Measurements from ENCODE around the gene MYLK. TPM values are rescaled to one million over a fixed set of nuclear protein-coding genes. Genes with fewer than 3 reads are reported as not detected.

The MYLK gene
- total and polyA plus RNA-seq, 10 of the 15 experiments (the other 5 are each of a cell fraction or from before 2014, with no cell fraction given), result 0.04 to 1.6 (median 0.42) TPM; not detected in 1

DNA sequence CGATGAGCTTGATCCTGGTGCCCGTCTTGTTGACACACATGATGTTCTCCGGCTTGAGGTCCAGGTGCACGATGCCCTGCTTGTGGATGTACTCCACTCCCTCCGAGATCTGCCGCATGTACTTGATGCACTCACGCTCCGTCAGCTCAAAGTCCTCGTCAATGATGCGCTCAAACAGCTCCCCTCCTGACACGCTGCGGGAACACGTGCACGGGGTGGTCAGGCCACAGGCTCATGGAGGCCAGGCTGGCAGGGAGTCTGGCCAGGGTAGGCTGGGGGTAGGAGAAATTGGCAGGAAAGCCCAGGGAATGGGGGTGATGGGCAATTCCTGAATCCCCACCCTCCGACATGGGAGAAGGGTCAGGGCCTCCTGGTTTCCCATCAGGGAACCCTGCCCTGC lies 243.8 kb downstream of the MYLK start (continued):
- TF ChIP-seq, protein P1, sequence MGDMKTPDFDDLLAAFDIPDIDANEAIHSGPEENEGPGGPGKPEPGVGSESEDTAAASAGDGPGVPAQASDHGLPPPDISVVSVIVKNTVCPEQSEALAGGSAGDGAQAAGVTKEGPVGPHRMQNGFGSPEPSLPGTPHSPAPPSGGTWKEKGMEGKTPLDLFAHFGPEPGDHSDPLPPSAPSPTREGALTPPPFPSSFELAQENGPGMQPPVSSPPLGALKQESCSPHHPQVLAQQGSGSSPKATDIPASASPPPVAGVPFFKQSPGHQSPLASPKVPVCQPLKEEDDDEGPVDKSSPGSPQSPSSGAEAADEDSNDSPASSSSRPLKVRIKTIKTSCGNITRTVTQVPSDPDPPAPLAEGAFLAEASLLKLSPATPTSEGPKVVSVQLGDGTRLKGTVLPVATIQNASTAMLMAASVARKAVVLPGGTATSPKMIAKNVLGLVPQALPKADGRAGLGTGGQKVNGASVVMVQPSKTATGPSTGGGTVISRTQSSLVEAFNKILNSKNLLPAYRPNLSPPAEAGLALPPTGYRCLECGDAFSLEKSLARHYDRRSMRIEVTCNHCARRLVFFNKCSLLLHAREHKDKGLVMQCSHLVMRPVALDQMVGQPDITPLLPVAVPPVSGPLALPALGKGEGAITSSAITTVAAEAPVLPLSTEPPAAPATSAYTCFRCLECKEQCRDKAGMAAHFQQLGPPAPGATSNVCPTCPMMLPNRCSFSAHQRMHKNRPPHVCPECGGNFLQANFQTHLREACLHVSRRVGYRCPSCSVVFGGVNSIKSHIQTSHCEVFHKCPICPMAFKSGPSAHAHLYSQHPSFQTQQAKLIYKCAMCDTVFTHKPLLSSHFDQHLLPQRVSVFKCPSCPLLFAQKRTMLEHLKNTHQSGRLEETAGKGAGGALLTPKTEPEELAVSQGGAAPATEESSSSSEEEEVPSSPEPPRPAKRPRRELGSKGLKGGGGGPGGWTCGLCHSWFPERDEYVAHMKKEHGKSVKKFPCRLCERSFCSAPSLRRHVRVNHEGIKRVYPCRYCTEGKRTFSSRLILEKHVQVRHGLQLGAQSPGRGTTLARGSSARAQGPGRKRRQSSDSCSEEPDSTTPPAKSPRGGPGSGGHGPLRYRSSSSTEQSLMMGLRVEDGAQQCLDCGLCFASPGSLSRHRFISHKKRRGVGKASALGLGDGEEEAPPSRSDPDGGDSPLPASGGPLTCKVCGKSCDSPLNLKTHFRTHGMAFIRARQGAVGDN (IDR thresholded peaks at IDR 0.05), result no peak
- no peak for TF ChIP-seq EGR1 (IDR thresholded peaks at IDR 0.05; ENCODE audit: borderline replicate concordance in 1 of 2, low read depth in 2 of 2, low read length in 2 of 2)
- TF ChIP-seq POLR2AphosphoS5 (IDR thresholded peaks at IDR 0.05; ENCODE audit: low read length), result no peak
- no peak for TF ChIP-seq JUND (IDR thresholded peaks at IDR 0.05; ENCODE audit: low read depth, low read length)

DNA sequence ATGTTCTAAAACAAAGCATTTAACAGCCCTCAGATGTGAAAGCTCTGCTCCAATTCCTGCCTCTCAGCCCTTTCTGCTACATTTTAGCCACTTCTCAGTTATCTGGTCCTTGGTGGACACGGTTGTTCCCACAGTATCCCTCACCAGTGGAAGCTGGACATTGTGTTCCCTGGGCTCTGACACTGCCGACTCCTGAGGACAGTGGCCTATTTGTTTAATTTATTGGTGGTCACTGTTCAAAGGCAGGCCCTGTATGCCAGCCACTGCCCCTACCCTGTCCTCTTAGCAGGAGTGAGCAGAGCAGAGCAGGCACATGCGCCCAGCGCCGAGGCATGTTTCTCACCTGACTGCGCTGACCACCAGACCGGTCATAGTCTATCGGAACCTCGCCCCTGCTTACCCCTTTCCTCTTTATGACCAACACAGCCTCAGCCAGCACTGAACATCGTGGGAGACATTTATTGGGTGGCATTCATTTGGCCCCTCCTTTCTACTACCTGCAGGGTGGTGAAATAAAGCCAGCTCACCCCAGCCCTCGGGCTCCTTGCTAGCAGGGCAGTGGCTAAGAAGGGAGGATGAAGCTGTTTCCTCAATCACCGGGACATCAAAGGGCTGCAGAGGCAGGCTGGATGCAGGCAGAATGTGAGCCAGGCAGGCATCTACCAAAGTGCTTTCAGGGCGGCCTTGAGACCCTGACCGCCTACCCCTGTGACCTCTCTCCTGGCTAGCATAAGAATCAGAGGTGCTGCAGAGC lies 245.0 kb downstream of the MYLK start:
- H3K4me2 ChIP-seq (ENCODE audit: control insufficient read depth, insufficient read depth), result no peak overlapping the region
- no peaks in the 10 kb centered on the region for H3K4me1 ChIP-seq (ENCODE audit: control insufficient read depth, insufficient read depth, low read length)
- ATAC-seq, result no peak
- ChIA-PET POLR2A (no interaction called here), SMC1A (ENCODE audit: uncharacterized antibody, unreplicated experiment) (no interaction called here), CTCF (interaction anchor here (1.8 kb wide), 1 partner anchor 85 kb away, joined by 5 read pairs; no protein-coding TSS in a partner anchor), RAD21 (ENCODE audit: unreplicated experiment) (no interaction called here)
- FAIRE-seq, result no peak
- no TSS peak for BruUV-seq (replicated peaks)
- DNase-seq (ENCODE audit: low read depth, low spot score), result no peak
- in situ Hi-C loops (cut with MboI), result no loop called here
- intact Hi-C loops (cut with micrococcal nuclease; ENCODE audit: unreplicated experiment), result no loop called here
- no peaks in the 10 kb centered on the region for H3K79me2 ChIP-seq (ENCODE audit: control insufficient read depth, insufficient read depth, low read length)
- H3K27ac ChIP-seq (ENCODE audit: control insufficient read depth, insufficient read depth), result no peak overlapping the region
- H3K27me3 ChIP-seq (replicated peaks in 1 of 2; ENCODE audit: control insufficient read depth in 2 of 2, insufficient read depth in 2 of 2, low read length in 1 of 2), result peaks cover 0 to 1% of the 10 kb centered on the region in 2 experiments; a peak in 1 of 4 replicates
- no peak overlapping the region for H3K9ac ChIP-seq (ENCODE audit: control insufficient read depth, insufficient read depth, low read length)
- no peaks in the 10 kb centered on the region for H3K9me3 ChIP-seq (replicated peaks; ENCODE audit: control insufficient read depth, insufficient read depth, low read length)
- no peak overlapping the region for H3K4me3 ChIP-seq
- WGBS (ENCODE audit: insufficient coverage, insufficient replicate concordance, low lambda C conversion rate, missing lambda C conversion rate), result 53% methylated on average over 14 of the region's 14 CpGs
- H3K36me3 ChIP-seq (ENCODE audit: control insufficient read depth in 2 of 2, insufficient read depth in 2 of 2, low read length in 1 of 2), result no peaks in the 10 kb centered on the region
- H4K20me1 ChIP-seq (ENCODE audit: control insufficient read depth, insufficient read depth), result no peaks in the 10 kb centered on the region; the same call in 1 of the 2 replicates
- no peak overlapping the region for H2AFZ ChIP-seq (ENCODE audit: control insufficient read depth, low read depth, low read length)
- TF ChIP-seq, protein P2, sequence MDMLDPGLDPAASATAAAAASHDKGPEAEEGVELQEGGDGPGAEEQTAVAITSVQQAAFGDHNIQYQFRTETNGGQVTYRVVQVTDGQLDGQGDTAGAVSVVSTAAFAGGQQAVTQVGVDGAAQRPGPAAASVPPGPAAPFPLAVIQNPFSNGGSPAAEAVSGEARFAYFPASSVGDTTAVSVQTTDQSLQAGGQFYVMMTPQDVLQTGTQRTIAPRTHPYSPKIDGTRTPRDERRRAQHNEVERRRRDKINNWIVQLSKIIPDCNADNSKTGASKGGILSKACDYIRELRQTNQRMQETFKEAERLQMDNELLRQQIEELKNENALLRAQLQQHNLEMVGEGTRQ (IDR thresholded peaks at IDR 0.05; ENCODE audit: borderline replicate concordance, low read depth, low read length), result no peak
- TF ChIP-seq POLR2AphosphoS5 (IDR thresholded peaks at IDR 0.05; ENCODE audit: low read length) (no peak), SP1 (IDR thresholded peaks at IDR 0.05; ENCODE audit: low read depth, low read length) (no peak), EGR1 (IDR thresholded peaks at IDR 0.05; ENCODE audit: borderline replicate concordance in 1 of 2, low read depth in 2 of 2, low read length in 2 of 2) (no peak), IKZF1 (conservative IDR thresholded peaks at IDR 0.05) (no peak), PAX5 (IDR thresholded peaks at IDR 0.05; ENCODE audit: borderline replicate concordance, low read depth, low read length) (no peak), POU2F2 (IDR thresholded peaks at IDR 0.05; ENCODE audit: borderline replicate concordance, low read depth, low read length) (no peak)
- TF ChIP-seq, protein P3, sequence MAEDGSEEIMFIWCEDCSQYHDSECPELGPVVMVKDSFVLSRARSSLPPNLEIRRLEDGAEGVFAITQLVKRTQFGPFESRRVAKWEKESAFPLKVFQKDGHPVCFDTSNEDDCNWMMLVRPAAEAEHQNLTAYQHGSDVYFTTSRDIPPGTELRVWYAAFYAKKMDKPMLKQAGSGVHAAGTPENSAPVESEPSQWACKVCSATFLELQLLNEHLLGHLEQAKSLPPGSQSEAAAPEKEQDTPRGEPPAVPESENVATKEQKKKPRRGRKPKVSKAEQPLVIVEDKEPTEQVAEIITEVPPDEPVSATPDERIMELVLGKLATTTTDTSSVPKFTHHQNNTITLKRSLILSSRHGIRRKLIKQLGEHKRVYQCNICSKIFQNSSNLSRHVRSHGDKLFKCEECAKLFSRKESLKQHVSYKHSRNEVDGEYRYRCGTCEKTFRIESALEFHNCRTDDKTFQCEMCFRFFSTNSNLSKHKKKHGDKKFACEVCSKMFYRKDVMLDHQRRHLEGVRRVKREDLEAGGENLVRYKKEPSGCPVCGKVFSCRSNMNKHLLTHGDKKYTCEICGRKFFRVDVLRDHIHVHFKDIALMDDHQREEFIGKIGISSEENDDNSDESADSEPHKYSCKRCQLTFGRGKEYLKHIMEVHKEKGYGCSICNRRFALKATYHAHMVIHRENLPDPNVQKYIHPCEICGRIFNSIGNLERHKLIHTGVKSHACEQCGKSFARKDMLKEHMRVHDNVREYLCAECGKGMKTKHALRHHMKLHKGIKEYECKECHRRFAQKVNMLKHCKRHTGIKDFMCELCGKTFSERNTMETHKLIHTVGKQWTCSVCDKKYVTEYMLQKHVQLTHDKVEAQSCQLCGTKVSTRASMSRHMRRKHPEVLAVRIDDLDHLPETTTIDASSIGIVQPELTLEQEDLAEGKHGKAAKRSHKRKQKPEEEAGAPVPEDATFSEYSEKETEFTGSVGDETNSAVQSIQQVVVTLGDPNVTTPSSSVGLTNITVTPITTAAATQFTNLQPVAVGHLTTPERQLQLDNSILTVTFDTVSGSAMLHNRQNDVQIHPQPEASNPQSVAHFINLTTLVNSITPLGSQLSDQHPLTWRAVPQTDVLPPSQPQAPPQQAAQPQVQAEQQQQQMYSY (CRISPR knock-in tag; IDR thresholded peaks at IDR 0.05), result no peak
- TF ChIP-seq, protein P4, sequence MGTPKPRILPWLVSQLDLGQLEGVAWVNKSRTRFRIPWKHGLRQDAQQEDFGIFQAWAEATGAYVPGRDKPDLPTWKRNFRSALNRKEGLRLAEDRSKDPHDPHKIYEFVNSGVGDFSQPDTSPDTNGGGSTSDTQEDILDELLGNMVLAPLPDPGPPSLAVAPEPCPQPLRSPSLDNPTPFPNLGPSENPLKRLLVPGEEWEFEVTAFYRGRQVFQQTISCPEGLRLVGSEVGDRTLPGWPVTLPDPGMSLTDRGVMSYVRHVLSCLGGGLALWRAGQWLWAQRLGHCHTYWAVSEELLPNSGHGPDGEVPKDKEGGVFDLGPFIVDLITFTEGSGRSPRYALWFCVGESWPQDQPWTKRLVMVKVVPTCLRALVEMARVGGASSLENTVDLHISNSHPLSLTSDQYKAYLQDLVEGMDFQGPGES (IDR thresholded peaks at IDR 0.05), result no peak
